SKM-1 (cell line): ENCODE data around the gene GALNT17.

ENCODE experiments used
- DNase-seq: peaks from one replicate; lab custom pipeline; 2025; ENCODE audit not compliant: unreplicated experiment; lab: John Stamatoyannopoulos, UW

GALNT17 gene

GRCh38 chr7:71384094-71384493, 252.2 kb downstream of the GALNT17 start:
- no peak for DNase-seq

DNA sequence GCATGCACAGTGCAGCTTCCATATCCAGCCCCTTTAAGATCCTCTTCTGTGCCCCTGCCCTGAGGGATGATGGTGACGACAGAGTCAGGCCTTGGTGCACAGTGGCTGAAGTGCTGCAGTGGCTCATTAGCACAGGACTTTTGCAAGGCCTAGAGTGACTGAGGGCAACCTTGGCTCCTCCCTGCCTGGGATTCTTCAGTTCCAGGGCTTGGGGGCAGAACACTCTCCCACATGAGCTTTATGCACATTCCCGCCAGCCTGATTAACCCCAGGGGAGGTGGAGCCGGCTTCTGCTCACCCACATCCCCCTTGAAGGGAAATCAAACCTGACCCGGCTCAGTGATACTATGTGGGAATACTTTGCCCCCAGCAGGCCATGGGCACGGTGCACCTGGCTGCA, 253.4 kb downstream of the GALNT17 start:
- no peak for DNase-seq

DNA sequence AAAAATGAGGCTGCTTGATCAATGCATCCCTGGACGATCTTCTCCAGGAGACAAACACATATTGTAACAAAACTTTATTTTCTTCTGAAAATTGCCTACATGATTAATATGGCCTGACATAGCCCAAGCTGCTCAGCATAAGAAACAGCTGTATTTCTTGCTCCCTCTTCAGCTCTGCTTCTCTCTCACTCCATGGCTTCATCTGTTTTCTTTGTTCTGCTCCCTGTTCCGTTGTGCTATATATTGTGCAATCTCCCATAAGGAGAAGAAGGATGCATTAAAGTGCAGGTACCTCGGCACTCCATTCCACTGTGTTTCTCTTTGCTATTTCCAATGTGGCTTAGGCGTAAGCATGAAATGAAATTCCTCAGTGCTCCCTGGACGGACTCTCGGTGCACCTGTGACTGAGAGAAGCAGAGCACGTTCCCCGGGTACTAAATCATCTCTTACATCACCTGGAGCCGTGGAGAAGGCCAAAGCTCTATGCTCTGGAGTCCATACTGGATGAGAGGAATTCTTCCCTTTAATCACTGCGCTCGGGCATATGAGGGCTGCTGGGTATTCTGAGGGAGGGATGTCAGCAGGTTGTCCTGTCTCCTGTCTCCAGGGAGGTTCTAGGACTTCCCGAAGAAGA, 254.3 kb downstream of the GALNT17 start:
- no peak for DNase-seq

DNA sequence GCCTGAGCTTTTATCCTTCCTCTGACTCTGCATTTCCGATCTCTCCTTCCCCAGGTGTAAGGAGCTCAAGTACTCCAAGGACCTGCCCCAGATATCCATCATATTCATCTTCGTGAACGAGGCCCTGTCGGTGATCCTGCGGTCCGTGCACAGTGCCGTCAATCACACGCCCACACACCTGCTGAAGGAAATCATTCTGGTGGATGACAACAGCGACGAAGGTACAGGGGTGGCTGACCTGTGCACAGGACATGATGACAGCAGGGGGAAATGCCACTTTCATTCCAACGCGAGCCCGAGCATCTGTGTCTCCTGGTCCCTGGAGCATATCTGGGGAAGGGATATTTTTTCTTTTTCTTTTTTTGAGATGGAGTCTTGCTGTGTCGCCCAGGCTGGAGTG, 256.2 kb downstream of the GALNT17 start:
- DNase-seq = no peak

DNA sequence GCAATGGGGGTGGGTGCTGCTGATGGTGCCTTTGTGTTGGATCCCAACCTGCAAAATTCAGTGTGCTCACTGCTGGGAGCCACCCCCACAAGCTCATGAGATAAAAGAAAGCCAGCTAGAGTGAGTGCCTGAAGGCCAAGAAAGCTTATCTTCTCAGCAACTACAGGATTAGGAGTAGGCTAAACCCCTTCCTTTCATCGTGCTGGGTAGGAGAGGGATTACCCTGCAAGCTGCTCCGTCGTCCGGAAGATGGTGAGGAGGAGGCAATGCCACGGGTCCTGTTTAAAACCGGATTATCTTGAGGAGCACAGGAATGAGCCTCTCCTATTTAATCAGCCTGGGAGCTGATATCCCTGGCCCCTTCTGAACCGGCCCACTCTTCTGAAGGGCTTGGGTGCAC, 258.0 kb downstream of the GALNT17 start:
- DNase-seq = no peak

DNA sequence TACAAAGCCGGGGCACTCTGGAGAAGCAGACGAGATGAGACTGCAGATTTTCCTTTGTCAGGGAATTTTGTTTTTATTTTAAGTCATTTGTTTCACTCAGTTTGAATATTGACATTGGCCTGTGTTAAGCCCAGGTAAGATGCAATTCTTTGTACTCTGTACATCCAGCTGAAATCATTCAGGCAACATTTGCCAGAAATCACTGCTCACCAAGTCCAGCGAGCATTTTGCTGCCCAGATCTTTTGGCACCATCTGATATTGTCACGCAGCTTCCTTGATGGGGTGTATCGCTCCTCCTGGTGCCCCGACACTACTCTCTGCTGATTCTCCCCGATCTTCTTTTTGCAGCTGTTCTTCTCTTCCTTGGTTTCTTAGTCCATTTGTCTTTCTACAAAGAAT, 261.7 kb downstream of the GALNT17 start:
- no peak for DNase-seq

- DNase-seq = no peak
These were observed 270.7 kb downstream of the GALNT17 start for GRCh38 chr7:71402684-71403083.

GRCh38 chr7:71403202-71403946, 271.4 kb downstream of the GALNT17 start:
- no peak for DNase-seq

- DNase-seq = no peak
These were observed 272.9 kb downstream of the GALNT17 start for GRCh38 chr7:71404726-71405345.

DNA sequence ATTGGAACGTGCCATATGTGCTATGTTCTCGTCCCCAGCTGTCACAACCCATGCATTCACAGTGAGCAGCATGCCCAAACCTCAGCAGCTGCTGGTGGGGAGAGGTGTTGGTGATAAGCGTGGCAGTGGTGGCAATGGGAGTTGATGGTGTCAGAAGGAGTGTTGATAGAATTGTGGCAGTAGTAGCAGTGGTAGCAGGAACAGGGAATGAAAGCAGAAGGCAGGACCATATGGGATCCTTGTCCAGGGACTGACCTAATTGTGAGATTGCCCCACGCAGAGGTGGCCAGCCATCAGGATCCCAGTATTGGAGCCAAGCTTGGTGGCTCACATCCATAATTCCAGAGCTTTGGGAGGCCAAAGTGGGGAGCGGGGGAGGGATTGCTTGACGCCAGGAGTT, 276.3 kb downstream of the GALNT17 start:
- DNase-seq = no peak

DNA sequence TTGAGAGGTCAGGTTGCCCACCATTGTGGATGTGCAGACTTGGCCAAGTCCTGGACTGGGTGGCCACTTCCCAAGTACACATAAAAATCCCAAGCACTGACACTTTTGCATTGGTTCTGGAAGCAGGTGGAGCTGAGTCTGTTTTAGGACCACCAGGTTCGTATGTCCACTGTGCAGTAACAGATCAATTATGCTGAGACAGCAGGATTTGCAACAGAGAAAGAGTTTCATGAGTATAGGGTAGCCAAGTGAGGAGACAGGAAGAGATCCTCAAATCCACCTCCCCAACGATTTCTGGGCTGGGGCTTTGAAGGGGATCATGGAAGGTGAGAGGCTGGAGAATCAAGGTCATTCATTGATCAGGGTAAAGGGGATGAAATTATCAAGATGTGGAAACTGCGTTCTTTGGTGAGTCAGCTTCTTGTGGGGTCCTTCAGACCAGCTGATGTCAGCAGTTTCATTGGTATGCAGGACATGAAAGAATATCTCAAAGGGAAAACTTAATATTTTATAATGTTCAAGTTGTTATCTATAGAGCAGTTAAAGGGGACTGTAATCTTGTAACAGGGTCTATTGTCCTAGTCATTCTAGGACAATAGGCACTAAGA, 277.7 kb downstream of the GALNT17 start:
- no peak for DNase-seq

DNA sequence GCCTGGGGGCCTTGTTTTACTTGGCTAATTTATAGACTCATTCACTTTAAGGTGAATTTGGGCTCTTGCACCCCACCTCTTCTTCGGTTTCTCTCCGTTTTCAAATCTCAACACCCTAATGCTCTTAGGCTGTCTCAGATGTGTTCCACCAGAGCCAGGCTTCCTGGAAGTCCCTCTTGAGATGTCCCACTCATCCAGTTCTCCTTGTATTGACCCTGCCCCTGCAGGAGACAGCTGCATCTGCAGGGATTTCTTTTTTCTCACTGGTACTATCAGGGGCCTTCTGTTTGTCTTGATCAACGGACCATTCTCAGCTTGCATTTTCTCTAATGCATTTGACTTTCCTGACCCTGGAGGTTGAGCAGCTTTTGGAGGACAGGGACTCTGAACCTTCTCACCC, 279.5 kb downstream of the GALNT17 start:
- no peak for DNase-seq

- DNase-seq = no peak
These were observed 282.5 kb downstream of the GALNT17 start for GRCh38 chr7:71414490-71414889.

DNA sequence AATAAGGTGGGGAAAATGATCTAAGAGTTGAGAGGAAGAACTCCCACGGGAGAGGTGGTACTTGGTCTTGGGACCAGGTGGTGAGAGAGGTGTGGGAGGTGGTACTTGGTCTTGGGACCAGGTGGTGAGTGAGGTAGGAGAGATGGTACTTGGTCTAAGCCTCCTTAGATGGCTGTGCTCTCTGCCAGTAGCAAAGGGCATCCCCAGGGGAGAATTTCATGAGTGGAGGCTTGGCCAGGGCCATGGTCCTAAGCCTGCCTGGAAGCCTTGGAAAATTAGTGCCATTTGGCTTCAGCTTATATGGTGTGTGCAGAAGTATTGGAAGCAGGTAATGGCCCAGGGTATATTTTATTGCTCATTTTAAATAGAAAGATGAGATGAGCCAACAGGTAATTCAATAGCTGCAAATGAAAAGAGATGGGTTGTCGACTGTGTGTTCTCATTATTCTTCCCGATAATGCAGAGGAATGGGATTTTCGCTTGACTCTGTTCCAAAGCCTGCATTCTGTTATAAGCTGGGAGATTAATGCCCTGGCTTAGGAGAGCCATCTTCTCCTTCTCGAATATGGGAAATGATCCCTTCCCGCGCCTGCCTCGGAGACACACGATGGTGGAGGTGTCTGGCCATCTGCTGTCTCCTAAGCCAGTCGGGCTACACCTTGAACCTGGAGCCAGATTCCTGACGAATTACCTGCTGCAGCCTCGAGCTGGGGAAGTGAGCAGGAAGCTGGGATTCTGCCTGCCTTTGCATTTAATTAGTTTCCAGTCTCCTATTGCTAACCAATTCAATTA, 287.8 kb downstream of the GALNT17 start:
- DNase-seq = no peak

DNA sequence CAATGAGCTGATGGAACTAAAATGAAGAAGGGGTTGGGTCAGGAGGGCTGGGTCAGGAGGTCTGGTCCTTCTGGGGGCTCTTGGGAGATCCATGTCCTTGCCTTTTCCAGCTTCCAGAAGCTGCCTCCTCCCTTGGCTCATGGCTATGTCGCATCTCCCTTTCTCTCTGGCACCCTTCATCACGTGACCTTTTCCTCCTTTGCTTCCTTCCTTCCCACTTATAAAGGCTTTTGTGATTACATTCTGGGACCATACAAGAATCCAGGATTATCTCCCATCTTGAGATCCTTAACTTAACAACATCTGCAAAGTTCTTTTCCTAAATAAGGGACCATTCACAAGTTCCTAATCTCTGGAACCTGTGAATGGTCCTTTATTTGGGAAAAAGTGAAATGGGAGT, 290.2 kb downstream of the GALNT17 start:
- no peak for DNase-seq

- DNase-seq = no peak
These were observed 292.5 kb downstream of the GALNT17 start for GRCh38 chr7:71424166-71425035.

DNA sequence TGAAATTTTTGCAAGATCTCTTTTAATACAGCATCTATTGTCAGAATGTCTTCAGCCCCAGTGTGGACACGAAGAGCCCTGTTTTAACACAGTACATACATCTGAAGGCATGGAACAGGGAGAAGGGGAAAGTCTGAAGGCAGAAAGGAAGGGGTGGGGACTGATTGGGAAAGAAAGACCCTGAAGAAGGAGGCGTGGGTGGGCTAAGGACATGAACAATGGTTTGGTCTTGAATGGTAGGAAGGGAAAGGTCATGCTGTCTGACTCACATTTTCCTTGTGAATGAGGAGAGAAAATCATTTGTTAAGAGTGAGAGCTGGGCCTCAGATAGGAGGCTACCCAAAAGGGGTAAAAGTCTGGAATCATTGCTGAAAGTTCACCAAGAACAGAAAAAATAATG, 297.1 kb downstream of the GALNT17 start:
- no peak for DNase-seq

GRCh38 chr7:71430246-71430645, 298.3 kb downstream of the GALNT17 start:
- DNase-seq = no peak

DNA sequence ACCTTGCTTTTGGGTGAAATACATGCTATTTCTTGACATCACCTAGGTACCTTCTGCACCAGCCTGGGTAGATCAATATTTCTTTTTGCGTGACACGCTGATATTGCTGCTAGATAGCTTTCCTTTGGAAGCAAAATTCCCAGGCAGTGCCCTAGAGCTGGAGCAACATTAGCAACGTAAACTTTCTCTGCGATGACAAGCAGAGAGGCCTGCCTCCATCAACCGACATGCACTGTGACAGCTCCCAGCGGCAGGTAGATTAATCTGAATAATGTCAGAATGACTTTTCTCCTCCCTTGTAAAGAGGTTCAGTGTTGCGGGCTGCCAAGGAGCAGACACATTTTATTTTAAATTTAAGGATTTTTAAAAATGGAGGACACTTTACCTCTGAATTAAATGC, 307.4 kb downstream of the GALNT17 start:
- DNase-seq = no peak

- DNase-seq = no peak
These were observed 310.7 kb downstream of the GALNT17 start for GRCh38 chr7:71442492-71443190.
